Lower leg skin (tissue), 3 donors: ENCODE data around the gene PKP4.

Source experiments
- POLR2A ChIP-seq, 2 donors: fragments of 450-650 bp; IDR thresholded peaks; one replicate each; pipeline ENCODE4 v1.6.1; 2016 to 2017; ENCODE audit warnings: antibody characterized with exemption in 2 of 2, mild to moderate bottlenecking in 1 of 2, moderate library complexity in 1 of 2
- TF ChIP-seq, protein P1 (sequence below), 3 donors: fragments of 450-650 bp; IDR thresholded peaks; one replicate each; pipeline ENCODE4 v1.5.1; 2016; ENCODE audit warnings: antibody characterized with exemption in 3 of 3, mild to moderate bottlenecking in 3 of 3, moderate library complexity in 2 of 3

DNA sequence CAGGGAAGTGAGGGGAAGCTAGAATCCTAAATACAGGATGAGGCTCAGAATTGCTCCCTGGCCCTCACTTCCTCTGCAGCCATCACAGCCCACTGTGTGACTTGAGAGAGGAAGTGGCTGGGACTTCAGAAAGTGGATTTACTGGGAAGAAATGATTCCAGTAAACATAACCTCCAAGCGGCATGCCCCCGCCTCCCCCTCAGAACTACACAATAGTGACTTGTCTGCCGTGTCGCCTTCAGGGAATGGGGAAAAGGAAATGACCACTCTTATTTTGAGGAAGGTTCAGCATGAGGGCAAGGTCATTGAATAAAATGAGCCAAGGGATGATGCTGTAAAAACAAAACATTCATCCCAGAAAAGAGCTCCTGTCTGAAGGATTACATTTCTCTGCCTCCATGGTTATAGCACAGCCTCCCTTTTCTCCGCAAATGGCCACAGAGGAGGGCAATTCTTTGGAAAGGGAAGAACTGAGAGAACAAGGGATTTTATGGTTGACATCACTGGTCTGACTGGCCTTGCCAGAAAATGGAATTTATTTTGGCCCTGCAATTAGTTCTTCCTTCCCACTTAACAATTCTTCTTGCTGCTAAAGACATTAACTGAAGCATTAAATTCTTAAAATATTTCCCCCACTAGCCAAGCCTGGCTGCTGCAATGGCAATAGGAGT, 259.5 kb downstream of the PKP4 start:
- TF ChIP-seq, protein P1, sequence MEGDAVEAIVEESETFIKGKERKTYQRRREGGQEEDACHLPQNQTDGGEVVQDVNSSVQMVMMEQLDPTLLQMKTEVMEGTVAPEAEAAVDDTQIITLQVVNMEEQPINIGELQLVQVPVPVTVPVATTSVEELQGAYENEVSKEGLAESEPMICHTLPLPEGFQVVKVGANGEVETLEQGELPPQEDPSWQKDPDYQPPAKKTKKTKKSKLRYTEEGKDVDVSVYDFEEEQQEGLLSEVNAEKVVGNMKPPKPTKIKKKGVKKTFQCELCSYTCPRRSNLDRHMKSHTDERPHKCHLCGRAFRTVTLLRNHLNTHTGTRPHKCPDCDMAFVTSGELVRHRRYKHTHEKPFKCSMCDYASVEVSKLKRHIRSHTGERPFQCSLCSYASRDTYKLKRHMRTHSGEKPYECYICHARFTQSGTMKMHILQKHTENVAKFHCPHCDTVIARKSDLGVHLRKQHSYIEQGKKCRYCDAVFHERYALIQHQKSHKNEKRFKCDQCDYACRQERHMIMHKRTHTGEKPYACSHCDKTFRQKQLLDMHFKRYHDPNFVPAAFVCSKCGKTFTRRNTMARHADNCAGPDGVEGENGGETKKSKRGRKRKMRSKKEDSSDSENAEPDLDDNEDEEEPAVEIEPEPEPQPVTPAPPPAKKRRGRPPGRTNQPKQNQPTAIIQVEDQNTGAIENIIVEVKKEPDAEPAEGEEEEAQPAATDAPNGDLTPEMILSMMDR (IDR thresholded peaks at IDR 0.05): no peak
- TF ChIP-seq POLR2A (IDR thresholded peaks at IDR 0.05): no peak
